ENCODE results near the gene ABCA4.
"Not testable (repeated sequence)": the region's sequence is repeated elsewhere in the genome, so short reads cannot be mapped to it uniquely, and the experiment has no call there.

GRCh38 chr1:93998532-93998931, 122.4 kb downstream of the ABCA4 start:
- TF ChIP-seq, protein P1, sequence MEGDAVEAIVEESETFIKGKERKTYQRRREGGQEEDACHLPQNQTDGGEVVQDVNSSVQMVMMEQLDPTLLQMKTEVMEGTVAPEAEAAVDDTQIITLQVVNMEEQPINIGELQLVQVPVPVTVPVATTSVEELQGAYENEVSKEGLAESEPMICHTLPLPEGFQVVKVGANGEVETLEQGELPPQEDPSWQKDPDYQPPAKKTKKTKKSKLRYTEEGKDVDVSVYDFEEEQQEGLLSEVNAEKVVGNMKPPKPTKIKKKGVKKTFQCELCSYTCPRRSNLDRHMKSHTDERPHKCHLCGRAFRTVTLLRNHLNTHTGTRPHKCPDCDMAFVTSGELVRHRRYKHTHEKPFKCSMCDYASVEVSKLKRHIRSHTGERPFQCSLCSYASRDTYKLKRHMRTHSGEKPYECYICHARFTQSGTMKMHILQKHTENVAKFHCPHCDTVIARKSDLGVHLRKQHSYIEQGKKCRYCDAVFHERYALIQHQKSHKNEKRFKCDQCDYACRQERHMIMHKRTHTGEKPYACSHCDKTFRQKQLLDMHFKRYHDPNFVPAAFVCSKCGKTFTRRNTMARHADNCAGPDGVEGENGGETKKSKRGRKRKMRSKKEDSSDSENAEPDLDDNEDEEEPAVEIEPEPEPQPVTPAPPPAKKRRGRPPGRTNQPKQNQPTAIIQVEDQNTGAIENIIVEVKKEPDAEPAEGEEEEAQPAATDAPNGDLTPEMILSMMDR (IDR thresholded peaks at IDR 0.05; ENCODE audit: poor library complexity): not testable (repeated sequence)
- not testable (repeated sequence) for TF ChIP-seq EZH2 (IDR thresholded peaks at IDR 0.05; ENCODE audit: borderline replicate concordance)
